ENCODE results near the gene GEMIN2.

GRCh38 chr14:39087493-39087892, 26.6 kb upstream of the GEMIN2 start:
- no peak for TF ChIP-seq ZNF501 (tag by site-specific recombination; IDR thresholded peaks at IDR 0.05)
- TF ChIP-seq CTCF (tag by site-specific recombination; IDR thresholded peaks at IDR 0.05) = no peak
- no peak for TF ChIP-seq ZNF549 (tag by site-specific recombination; IDR thresholded peaks at IDR 0.05)
- TF ChIP-seq ZNF677 (tag by site-specific recombination; IDR thresholded peaks at IDR 0.05) = no peak

All from HEK293 (cell line).